NCI-H2227 treated with DMSO at 0.1 percent for 48 hours (cell line): ENCODE measurements around the gene TRIM13.
"Not testable (repeated sequence)": the region's sequence is repeated elsewhere in the genome, so short reads cannot be mapped to it uniquely, and the experiment has no call there.

Experiments used
- DNase-seq: peaks from one replicate; lab custom pipeline; 2025; lab: John Stamatoyannopoulos, UW

Gene TRIM13

GRCh38 chr13:50060718-50061117 is 63.9 kb downstream of the TRIM13 start:
- no peak for DNase-seq

GRCh38 chr13:50062336-50062735 is 65.5 kb downstream of the TRIM13 start:
- not testable (repeated sequence) for DNase-seq

DNA sequence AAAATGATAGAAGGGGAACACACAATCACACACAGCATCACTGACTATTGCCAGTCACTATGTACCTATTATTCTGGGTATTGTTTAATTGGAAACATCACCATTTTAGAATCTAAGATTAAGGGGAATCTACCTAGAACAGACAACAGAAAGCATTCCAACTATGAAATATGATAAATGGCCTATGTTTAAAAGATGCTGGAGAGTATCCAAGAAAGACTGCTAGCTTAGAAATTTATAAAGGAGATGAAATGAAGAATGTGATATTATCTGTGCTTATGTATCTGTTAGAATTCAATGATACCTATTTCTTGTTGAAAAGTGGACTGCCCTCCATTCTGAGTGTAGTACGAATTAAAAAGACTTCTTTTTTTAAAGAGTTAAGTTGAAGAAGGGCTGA is 68.9 kb downstream of the TRIM13 start:
- DNase-seq, result no peak
